ENCODE data around the gene IER5L. TPM values are rescaled to one million over a fixed set of nuclear protein-coding genes. Genes with fewer than 3 reads are reported as not detected.

Gene IER5L
- total and polyA plus RNA-seq, 9 donors = 2.5 to 74.3 (median 41.5) TPM

DNA sequence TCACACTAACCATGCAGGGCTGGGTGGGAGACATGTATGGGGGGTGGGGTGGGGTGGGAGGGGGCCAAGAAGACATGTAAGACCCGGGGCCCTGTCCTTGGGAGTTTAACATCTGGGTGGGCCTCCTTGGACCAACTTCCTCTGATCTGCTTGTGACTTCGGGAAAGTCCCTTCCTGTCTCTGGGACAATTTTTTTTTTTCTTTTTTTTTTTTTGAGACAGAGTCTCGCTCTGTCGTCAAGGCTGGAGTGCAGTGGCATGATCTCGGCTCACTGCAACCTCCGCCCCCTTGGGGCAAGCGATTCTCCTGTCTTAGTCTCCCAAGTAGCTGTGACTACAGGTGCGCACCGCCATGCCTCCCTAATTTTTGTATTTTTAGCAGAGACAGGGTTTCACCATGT is 23.8 kb upstream of the IER5L start:
- DNase-seq = peak in 1 of 5 donors; percentile 30
- H3K27ac ChIP-seq = no peak overlapping the region
- 63 to 71% (median 68%) methylated on average over 9 of the region's 9 CpGs for WGBS, 3 donors
- H3K4me3 ChIP-seq = no peak overlapping the region
- no peaks in the 10 kb centered on the region for H3K27me3 ChIP-seq
- H3K4me1 ChIP-seq (ENCODE audit: insufficient read depth) = peaks cover 10% of the 10 kb centered on the region
- TF ChIP-seq POLR2A (IDR thresholded peaks at IDR 0.05) (no peak), EP300 (IDR thresholded peaks at IDR 0.05) (no peak)
- TF ChIP-seq, protein P1, sequence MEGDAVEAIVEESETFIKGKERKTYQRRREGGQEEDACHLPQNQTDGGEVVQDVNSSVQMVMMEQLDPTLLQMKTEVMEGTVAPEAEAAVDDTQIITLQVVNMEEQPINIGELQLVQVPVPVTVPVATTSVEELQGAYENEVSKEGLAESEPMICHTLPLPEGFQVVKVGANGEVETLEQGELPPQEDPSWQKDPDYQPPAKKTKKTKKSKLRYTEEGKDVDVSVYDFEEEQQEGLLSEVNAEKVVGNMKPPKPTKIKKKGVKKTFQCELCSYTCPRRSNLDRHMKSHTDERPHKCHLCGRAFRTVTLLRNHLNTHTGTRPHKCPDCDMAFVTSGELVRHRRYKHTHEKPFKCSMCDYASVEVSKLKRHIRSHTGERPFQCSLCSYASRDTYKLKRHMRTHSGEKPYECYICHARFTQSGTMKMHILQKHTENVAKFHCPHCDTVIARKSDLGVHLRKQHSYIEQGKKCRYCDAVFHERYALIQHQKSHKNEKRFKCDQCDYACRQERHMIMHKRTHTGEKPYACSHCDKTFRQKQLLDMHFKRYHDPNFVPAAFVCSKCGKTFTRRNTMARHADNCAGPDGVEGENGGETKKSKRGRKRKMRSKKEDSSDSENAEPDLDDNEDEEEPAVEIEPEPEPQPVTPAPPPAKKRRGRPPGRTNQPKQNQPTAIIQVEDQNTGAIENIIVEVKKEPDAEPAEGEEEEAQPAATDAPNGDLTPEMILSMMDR (IDR thresholded peaks at IDR 0.05) = no peak
- intact Hi-C loops (cut with DNase I) = no loop called here
- H3K36me3 ChIP-seq = no peaks in the 10 kb centered on the region
- H3K9me3 ChIP-seq = no peaks in the 10 kb centered on the region

DNA sequence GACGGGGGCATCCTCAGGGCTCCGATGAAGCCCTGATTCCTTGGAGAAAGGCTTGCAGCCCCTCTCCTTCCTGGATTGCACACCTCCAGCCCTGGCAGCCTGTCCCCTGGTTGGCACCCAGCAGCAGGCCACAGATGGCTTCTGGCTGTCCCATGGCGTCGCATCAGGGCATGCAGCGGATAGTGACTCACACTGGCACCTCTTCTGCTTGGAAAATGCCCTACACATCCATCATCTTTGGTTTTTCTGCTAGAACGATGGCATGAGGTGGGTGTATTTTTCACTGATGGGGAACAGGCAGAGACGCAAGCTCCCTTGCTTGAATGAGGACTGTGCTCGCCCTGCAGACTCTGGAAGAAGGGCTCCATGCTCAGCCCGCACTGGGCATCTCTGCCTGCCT is 23.2 kb upstream of the IER5L start:
- intact Hi-C loops (cut with DNase I) = no loop called here
- H3K4me3 ChIP-seq = no peak overlapping the region
- H3K9me3 ChIP-seq = no peaks in the 10 kb centered on the region
- peaks cover 10% of the 10 kb centered on the region for H3K4me1 ChIP-seq (ENCODE audit: insufficient read depth)
- H3K27ac ChIP-seq = peak overlapping the region in 1 of 2 donors; percentile 44
- TF ChIP-seq POLR2A (IDR thresholded peaks at IDR 0.05) (no peak), EP300 (IDR thresholded peaks at IDR 0.05) (no peak)
- TF ChIP-seq, protein P1 (IDR thresholded peaks at IDR 0.05) = no peak
- H3K36me3 ChIP-seq = no peaks in the 10 kb centered on the region
- H3K27me3 ChIP-seq = no peaks in the 10 kb centered on the region
- WGBS, 3 donors = 73 to 87% (median 77%) methylated on average over 9 of the region's 9 CpGs
- peak in 1 of 5 donors; percentile 28 for DNase-seq

- Histone ChIP-seq H3K4me1 (ENCODE audit: insufficient read depth) (peaks cover 10% of the 10 kb centered on the region), H3K27me3 (no peaks in the 10 kb centered on the region), H3K27ac (no peak overlapping the region), H3K36me3 (no peaks in the 10 kb centered on the region), H3K9me3 (no peaks in the 10 kb centered on the region), H3K4me3 (no peak overlapping the region)
- 89 to 97% (median 94%) methylated on average over 6 of the region's 6 CpGs for WGBS, 3 donors
- intact Hi-C loops (cut with DNase I) = no loop called here
- DNase-seq = peak in 1 of 5 donors; percentile 24
- TF ChIP-seq POLR2A (IDR thresholded peaks at IDR 0.05) (no peak), EP300 (IDR thresholded peaks at IDR 0.05) (no peak)
- TF ChIP-seq, protein P1 (IDR thresholded peaks at IDR 0.05) = no peak
These were observed 22.2 kb upstream of the IER5L start for GRCh38 chr9:129200255-129200654.

- no peaks in the 10 kb centered on the region for H3K27me3 ChIP-seq
- TF ChIP-seq POLR2A (IDR thresholded peaks at IDR 0.05) = no peak
- TF ChIP-seq, protein P1 (IDR thresholded peaks at IDR 0.05) = no peak
- no peak for TF ChIP-seq EP300 (IDR thresholded peaks at IDR 0.05)
These were observed 21.0 kb upstream of the IER5L start for GRCh38 chr9:129199044-129199435.

More at GRCh38 chr9:129199044-129199435, 21.0 kb upstream of the IER5L start:
- no peak overlapping the region for H3K4me3 ChIP-seq
- peaks cover 10% of the 10 kb centered on the region for H3K4me1 ChIP-seq (ENCODE audit: insufficient read depth)
- intact Hi-C loops (cut with DNase I) = no loop called here
- no peaks in the 10 kb centered on the region for H3K9me3 ChIP-seq
- 77 to 79% (median 78%) methylated on average over 7 of the region's 7 CpGs for WGBS, 3 donors
- H3K27ac ChIP-seq = peak overlapping the region; percentile 79 to 90
- H3K36me3 ChIP-seq = no peaks in the 10 kb centered on the region
- no peak for DNase-seq

Measured in ovary (tissue), 9 donors.